HG02798 (cell line): ENCODE data around the gene HPS5.
"Not testable (repeated sequence)": the region's sequence is repeated elsewhere in the genome, so short reads cannot be mapped to it uniquely, and the experiment has no call there.

Experiments used
- ATAC-seq: cut with Tn5 transposase; IDR thresholded peaks from one replicate; pipeline ENCODE4 v1.9.1; 2021; ENCODE audit warnings: mild to moderate bottlenecking; ENCODE audit not compliant: unreplicated experiment, poor library complexity

Gene HPS5

GRCh38 chr11:18321969-18322711 is at the start of gene HPS5, which contains the start of gene GTF2H1:
Gene HPS5 (minus strand): TSS chr11:18322140. CDS start chr11:18317858, 4,282 bp downstream.
Gene GTF2H1 (plus strand): TSS chr11:18322567. CDS start chr11:18333075, 10,508 bp downstream.
- peak; percentile 91 for ATAC-seq

GRCh38 chr11:18371279-18371678 is 49.3 kb upstream of the HPS5 start:
- no peak for ATAC-seq

GRCh38 chr11:18369398-18369797 is 47.5 kb upstream of the HPS5 start:
- ATAC-seq, result no peak

GRCh38 chr11:18368221-18368620 is 46.3 kb upstream of the HPS5 start:
- no peak for ATAC-seq

GRCh38 chr11:18367431-18367830 is 45.5 kb upstream of the HPS5 start:
- ATAC-seq, result no peak

- no peak for ATAC-seq
Measured at GRCh38 chr11:18366286-18366685, 44.3 kb upstream of the HPS5 start.

GRCh38 chr11:18365741-18366140 is 43.8 kb upstream of the HPS5 start:
- no peak for ATAC-seq

GRCh38 chr11:18364495-18365073 is 42.6 kb upstream of the HPS5 start:
- no peak for ATAC-seq

GRCh38 chr11:18361154-18361553 is 39.2 kb upstream of the HPS5 start:
- ATAC-seq, result no peak

GRCh38 chr11:18358646-18359045 is 36.7 kb upstream of the HPS5 start:
- ATAC-seq, result no peak

- ATAC-seq, result no peak
Measured at GRCh38 chr11:18352581-18352980, 30.6 kb upstream of the HPS5 start.

GRCh38 chr11:18347471-18348125 is 25.7 kb upstream of the HPS5 start:
- ATAC-seq, result no peak

- no peak for ATAC-seq
Measured at GRCh38 chr11:18332891-18333290, 11.0 kb upstream of the HPS5 start.

- no peak for ATAC-seq
Measured at GRCh38 chr11:18332302-18332701, 10.4 kb upstream of the HPS5 start.

GRCh38 chr11:18330921-18331320 is 9.0 kb upstream of the HPS5 start:
- ATAC-seq, result no peak

GRCh38 chr11:18329196-18329870 is 7.4 kb upstream of the HPS5 start:
- peak; percentile 51 for ATAC-seq

- no peak for ATAC-seq
Measured at GRCh38 chr11:18324381-18324780, 2.4 kb upstream of the HPS5 start.

- ATAC-seq, result not testable (repeated sequence)
Measured at GRCh38 chr11:18323881-18324280, 1.9 kb upstream of the HPS5 start.

GRCh38 chr11:18322818-18323570 is 1.1 kb upstream of the HPS5 start:
- no peak for ATAC-seq

GRCh38 chr11:18321578-18321968 is 367 bp downstream of the HPS5 start:
- peak; percentile 7 for ATAC-seq
